GM21381 (cell line): ENCODE results near the gene PEX14.

Experiments
- ATAC-seq: cut with Tn5 transposase; IDR thresholded peaks from one replicate; pipeline ENCODE4 v1.9.1; 2021; ENCODE audit warnings: mild to moderate bottlenecking, moderate library complexity; ENCODE audit not compliant: unreplicated experiment

PEX14 gene

DNA sequence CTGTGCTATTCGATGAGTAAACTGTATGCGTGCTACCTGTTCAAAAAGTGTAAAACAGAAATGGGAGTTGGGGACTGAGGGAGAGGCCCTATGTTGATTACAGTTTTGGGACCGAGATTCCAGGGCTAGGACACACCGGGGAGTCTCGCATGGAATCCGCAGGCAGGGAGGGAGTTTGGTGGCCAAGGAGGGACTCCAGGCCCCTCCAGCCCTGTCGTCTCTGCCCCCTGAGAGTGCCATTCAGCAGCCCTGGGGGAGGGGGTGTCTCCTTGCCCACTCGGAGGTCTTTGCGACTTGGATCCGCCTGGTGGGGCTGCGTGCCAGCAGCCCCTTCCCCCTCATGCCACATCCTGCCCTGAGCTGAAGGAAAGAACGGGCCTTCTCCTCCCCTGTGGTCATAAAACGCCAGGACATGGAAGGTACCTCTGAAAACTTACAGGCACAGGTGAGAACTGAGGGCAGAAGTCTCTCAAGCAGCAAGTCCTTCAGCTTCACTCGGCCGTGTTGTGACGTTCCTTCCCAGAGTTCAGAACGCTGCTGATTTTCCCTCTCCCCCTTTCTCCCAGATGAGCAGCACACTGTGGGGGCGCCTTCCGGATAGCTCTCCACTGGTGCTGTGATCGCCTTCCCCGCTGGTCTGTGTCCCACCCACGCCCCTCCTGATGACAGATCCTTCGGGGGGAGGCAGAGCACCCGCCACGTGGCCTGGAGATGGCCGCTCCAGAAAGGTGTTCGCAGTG, 141.4 kb downstream of the PEX14 start:
- no peak for ATAC-seq

DNA sequence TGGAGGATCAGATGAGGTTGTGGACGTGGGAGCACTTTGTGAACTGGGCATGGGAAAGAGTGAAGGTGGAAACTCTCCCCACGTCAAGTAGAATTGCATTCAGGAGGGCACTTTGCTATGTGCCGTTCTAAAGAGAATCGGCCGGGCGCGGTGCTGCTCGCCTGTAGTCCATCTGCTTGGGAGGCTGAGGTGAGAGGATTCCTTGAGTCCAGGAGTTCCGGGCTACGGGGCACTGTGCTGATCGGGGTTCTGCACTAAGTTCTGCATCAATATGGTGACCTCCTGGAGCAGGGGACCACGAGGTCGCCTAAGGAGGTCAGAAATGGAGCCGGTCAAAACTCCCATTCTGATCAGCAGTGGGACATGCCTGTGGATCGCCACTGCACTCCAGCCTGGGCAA, 141.9 kb downstream of the PEX14 start:
- no peak for ATAC-seq

DNA sequence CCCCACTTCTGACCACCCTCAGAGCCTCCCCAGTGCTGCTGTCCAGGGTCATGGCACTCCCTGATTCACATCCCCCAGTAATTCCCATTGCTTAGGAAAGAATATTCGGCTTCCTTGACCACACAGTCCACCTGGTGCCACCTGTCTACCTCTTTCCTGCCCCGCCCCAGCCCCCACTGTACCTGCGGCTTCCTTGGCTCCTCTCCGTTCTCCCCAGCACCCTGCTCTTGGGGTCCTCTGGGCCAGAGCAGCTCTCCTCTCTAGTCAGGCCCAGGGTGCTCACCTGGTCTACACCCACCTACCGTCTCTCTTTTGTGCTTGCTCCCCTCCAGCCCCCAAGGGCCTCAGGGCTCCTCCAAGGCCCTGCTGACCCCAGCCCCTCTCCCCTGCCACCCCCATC, 142.6 kb downstream of the PEX14 start:
- ATAC-seq: no peak

DNA sequence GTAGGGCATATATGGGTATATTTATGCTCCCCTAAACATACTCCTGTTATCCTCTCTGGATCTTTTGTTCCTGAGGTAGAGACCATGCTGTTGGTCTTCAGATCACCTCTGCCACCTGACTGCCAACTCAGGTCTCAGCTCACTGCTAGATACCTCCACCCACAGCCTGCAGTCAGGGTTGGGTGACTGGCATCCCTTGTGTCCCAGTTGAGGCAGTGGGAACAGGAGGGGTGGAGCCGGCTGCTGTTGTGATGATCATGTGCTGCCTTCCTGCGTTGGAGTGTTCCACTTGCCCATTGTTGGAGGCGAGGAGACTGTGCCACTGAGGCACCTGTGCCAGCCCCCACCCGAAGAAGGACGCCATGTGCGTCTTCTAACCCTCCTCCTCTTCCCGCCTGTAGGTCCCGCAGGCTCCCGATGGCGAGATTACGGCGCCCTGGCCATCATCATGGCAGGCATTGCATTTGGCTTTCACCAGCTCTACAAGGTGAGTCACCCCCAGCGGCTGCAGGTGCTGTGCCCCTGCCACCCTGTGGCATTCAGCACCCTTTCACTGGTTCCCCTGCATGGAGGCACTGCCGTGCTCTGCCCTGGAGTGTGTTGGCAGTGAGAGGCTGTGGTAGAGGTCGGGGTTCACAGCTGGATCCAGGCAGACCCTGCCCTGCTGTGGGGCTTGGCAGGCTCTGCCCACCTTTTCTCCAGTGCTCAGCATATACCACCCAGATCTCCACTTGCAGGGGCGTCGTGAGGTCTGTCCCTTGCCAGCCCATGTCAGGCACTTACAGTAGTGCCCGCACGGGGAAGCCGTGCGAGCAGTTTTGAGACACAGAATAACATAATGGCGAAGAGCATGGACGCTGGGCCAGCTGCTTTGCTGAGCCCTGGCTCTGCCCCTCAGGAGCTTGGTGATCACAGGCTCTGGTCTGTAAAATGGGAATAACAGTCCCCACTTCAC, 143.5 kb downstream of the PEX14 start:
- no peak for ATAC-seq

DNA sequence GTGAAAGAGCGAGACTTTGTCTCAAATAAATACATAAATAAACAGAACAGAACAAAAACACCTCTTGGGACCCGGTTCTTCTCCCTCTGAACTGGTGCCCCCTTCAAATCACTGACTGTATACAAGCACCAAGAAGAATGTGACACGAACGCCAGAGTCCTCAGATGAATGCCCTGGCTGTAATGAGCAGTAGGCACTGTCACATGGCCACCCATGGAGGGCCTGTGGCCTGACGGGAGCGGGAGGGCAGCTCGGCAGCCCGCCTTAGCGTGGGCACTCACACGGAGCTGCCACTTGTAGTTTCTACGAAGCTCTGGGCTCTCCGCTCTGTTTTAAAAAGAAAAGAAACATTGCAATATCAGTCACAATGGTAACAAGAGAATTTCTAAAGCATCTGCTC, 146.0 kb downstream of the PEX14 start:
- no peak for ATAC-seq

DNA sequence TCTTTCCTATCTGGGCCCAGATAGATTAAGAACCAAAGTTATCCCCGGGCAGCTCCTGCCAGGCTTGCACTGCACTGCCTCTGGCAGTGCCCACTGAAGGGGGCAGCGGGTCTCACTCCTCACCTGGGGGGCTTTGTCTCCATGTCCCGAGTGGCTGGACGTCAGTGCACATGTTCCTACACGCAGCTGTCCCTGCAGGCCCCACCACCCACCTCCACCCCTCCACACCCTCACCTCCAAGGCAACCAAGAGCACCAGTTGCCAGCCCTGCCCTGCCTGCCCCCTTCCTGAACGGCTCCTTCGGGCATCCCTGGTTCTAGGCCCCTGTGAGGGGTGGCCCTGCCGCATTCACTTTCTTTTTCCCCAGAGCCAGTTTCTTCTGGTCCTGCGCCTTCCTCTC, 147.2 kb downstream of the PEX14 start:
- no peak for ATAC-seq

DNA sequence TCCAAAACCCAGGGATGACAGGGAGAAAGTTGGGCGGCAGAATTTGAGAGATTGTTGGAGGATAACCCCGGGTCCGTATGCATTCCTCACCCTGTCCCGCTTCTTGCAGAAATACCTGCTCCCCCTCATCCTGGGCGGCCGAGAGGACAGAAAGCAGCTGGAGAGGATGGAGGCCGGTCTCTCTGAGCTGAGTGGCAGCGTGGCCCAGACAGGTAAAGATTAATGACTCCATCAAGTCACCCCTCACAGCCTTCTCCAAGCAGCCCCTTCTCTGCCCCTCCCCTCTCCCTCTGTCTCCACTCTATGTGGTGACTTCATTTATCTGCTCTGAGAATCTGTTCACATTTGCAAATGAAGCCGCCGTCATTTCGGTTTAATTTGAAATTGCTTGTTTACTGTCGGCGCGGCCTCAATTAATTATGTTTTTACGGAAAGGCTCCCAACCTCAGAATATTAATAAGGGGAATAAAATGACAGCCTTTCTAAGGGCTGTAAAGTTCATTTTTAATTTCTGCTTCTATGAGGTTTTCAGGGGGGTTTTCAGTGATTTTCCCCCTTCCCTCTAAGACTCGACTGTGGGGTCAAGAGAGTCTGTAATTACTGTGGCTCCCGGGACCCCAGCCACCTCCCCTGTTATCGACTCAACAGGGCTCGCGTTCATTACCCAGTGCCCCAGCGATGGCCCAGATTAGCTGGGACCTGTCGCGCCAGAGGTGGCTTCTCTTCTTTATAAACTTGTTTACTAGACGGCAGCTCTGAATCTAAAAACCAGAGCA, 148.3 kb downstream of the PEX14 start:
- ATAC-seq: no peak

DNA sequence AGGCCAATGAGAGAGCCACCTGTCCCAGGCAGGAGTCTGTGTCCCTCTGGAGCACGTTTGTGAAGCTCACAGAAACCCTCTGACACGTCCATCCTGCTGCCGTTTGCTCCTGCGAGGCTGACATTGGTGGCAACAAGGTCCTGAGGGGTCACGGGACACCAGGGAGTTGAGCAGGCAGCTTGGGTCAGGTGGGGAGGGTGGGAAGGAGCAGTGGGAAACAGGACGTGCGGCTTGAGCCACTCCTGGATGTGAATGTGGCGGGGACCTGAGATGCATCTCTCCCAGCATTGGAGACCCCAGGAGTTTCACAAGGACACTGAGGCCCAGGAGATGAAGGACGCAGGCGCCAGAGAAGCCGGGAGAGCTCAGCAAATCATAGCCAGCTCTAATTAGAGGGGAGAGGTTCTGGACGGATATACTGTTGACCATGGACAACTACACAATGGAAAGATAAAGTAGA, 149.0 kb downstream of the PEX14 start:
- no peak for ATAC-seq

DNA sequence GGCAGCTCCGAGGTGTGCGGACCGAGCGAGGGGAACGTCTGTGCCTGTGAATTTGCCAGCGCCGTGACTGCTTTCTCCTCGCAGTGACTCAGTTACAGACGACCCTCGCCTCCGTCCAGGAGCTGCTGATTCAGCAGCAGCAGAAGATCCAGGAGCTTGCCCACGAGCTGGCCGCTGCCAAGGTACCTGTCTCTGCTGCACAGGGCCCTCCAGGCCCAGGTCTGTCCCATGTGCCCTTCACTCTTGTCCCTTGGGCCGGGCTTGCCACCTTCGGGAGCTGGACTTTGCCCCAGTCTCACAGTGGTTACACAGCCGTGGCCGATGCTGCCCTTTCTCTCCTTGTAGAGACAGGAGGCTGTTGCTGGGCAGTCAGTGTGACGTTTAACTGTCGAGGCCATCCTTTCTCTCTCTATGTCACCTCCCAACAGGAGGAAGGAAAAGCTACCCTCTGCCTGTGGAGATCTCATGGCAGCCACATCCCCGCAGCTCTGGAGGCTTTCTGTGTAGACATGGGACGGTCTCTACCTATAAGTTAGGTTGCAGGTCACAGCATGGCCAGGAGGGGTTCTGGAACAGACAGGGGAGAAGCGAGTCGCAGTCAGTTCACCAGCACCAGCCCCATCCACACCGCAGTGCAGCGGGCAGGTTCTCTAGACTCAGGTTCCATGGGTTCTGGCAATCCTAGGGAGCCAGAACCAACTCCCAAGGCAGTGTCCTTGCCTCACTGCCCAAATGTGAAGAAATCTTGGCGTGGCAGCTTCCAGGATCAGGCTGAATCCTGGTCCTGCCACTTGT, 149.7 kb downstream of the PEX14 start:
- no peak for ATAC-seq

DNA sequence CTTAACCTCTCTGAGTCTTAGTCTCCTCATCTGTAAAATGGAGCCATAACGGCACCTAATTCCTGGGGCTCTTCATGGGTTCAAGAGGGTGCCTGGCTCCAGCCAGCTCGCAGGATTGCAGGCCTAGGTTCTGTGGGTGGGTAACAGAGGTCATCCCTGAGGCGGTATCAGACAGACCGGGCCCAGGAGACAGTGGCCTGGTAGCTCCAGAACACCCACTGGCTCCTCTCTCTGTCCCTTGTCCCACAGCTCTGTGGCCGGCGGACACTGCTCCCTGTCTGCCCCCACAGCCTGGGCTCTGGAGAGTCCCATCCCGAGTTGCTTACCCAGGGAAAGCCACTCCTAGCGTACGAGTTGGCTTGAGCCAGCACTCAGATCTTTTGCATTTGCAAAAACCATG, 150.3 kb downstream of the PEX14 start:
- ATAC-seq: no peak

DNA sequence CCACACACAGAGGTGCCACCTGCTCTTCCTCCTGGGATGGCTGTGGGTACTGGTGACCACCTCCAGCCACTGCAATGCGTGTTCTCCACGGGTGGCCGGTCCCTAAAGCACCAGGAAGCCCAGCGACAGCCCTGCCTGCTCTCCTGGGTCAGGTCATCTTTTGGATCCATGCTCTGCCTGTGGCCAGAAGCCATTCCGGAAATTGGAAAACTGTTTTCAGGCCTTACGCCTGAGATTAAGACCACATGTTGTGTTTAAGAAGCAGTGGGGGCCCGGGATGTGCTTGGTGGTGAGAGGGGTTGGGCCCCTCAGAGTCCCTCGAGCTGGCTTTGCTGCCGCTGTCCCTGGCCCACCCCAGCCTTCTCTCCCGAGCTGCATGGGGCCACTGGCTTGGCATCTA, 150.8 kb downstream of the PEX14 start:
- ATAC-seq: no peak

DNA sequence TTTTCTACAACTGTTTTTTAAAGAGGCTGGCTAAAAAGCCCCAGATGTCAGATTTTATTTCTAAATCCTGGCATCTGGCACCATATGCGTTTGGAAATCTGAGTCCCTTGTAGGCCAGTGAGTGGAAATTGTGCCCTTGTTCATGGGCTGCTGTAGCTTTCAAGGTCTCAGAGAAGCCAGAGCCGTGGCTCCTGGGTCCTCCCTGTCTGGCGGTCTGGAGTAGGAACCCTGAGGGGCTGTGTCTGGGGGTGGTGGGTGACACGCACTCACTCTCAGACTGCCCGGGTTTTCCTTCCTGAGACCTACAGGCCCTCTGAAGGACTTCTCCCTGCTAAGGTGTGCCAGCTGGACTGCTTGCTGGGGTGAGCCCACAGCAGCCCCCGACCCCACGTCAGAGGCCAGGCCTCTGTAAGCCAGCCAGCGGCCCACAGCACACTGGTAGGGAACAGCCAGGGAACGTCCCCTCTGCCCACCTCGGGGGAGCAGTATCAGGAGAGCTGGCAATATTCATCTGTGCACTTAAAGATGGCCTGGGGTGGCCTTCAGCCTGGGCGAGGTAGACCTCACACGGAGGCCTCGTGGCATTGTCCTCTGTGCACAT, 151.5 kb downstream of the PEX14 start:
- ATAC-seq: no peak

DNA sequence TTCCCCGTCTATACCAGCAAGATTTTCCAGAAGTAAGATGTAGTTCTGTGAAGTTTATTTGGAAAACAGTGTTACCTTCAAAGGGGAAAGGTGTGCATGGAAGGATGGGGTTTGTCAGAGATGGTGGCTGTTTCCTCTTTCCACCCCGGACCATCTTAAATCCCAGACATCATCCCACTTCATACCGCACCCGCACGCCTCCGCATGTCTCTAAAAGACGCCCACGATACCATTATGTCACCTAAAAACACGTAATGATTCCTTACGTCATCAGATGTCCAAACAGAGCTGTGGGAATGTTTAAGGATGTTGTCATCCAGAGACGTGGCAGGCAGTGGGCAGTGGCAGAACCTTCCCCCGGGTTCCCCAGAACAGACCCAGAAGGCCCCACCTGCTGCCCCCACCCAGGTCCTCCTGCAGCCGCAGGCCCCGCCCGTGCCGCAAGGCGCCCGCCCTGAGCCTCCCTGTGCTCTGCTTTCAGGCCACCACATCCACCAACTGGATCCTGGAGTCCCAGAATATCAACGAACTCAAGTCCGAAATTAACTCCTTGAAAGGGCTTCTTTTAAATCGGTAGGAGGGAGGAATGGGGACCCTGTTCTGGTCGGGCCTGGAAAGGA, 152.2 kb downstream of the PEX14 start:
- no peak for ATAC-seq

DNA sequence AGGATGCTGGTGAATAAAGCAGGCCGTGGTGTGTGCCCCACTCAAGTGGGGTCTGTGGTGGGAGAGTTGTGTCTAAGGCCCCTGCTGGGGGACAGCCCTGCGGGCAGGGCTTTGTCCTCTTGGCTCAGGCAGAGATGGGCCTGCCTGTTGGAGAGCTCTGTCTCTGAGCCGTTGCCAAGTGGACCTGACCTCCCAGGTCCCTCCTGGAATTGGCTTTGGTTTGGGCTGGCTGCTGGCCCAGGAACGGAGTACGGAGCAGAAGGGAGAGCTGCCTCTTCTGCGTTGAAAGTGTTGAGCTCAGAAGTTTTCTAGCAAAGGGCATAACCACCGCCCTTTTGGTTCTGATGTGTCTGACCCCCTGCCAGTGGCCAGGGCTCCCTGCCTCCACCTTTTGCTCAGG, 153.9 kb downstream of the PEX14 start:
- no peak for ATAC-seq

DNA sequence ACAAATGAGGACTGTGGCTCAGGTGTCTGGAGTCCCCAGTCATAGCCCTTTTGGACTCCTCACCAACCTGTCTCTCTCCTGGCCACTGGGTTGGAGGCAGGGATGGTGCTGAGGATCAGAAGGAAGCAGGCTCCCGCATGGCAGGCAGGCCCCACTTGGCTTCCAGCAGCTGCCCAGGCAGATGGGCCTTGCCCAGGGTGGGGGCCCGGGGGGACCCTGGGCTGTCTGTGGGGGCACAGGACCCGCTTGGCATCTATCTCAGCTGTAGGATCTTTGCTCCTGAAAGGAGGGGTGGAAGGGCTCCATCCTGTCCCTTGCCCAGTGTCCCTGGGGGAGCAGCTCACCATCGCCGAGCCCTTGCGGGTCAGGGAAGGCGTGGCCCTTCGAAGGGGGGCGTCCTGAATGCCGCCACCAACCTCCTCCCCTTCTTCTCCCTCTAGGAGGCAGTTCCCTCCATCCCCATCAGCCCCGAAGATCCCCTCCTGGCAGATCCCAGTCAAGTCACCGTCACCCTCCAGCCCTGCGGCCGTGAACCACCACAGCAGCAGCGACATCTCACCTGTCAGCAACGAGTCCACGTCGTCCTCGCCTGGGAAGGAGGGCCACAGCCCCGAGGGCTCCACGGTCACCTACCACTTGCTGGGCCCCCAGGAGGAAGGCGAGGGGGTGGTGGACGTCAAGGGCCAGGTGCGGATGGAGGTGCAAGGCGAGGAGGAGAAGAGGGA, 154.5 kb downstream of the PEX14 start:
- ATAC-seq: no peak

DNA sequence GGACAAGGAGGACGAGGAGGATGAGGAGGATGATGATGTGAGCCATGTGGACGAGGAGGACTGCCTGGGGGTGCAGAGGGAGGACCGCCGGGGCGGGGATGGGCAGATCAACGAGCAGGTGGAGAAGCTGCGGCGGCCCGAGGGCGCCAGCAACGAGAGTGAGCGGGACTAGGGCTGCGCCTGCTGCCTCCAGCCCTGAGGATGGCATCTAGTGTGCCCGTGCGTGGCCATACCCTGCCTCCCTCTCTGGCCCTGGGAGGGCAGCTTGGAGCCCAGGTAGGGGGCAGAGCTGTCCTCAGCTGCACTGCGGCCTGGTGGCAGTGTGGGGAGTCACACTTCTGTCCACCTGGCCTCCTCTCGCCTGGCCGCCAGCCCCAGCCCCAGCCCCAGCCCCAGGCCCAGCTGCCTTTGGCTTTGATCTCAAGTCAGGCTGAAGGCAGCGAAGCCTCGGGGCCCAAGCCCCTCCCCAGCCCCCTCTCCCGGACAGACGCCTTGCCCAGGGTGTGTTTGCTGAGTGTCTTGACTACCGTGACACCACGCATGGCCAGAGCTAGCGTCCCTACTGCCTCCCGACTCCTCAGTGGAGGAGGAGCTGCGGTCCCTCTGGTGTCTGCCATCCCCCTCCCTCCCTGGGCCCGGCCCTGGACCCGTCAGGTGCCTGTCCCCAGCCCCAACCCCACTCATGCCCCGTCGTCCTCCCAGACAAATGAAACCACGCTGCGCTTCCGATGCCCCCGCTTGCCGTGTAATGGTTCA, 155.2 kb downstream of the PEX14 start:
- ATAC-seq: no peak

DNA sequence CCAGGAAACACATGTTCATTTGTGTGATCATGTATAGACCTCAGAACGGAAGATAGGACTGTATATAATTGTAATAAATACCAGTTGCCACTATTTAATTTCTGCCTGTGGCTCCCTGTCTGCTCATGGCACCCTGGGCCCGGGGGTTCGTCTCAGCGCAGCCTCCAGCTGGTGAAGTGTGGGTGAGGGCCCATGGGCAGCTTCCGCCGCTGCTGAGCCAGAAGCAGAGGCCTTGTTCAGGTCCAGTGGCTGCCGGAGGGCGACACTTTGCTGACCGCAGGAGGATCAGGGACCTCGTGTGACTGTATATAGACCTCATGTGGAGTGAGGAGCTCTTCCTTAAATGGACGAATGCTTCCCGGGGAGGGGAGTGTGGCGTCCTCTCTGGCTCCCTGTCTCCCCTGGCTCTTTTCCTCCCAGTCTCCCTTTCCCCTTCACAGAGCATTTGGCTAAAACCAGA, 155.9 kb downstream of the PEX14 start:
- no peak for ATAC-seq

DNA sequence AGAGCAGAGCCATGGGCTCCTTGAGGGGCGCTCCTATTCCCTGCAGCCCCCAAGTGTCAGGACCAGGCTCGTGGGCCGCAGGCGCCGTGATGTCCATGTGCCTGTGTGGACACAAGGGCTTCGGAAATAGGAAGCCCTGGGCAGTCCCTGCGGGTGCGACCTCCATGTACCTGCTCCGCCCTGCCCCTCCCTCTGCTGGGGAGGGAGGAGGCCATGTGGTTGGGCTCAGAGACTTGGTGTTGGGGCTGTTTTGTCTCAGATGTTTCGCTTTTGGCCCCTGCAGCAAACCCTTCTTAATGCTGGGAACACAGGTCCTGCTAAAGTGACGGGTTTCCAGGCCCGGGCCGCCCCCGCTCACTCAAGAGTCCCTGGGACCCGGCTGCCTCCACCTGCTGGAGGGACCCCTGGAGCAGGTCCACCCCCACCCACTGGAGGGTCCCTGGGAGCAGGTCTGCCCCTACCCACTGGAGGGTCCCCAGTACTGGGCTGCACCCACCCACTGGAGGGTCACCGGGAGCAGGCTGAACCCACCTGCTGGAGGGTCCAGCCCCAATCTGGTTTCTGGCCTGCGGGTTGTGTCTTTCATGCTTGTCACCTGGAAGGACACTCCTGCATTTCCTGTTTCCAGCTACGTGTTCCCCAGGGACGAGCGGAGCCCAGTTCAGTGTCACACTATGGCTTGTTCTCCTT, 156.5 kb downstream of the PEX14 start:
- ATAC-seq: no peak
